Endothelial cell of umbilical vein (primary cell): ENCODE data around the gene SH2D3C. TPM values are rescaled to one million over a fixed set of nuclear protein-coding genes. Genes with fewer than 3 reads are reported as not detected.

ENCODE experiments used
- BruUV-seq: library from RNA; stranded (reverse); fragments of 400-500 nt; replicated peaks from 2 replicates; lab custom pipeline; 2021; lab: Mats Ljungman, UMichigan
- CTCF ChIA-PET: fragments of 300-600, 350-600 bp; sonication (Branson Sonifier 250); formaldehyde crosslinking; loops from one replicate; lab custom pipeline; 2021; ENCODE audit warnings: antibody characterized with exemption, inconsistent platforms; lab: Charles Lee
- POLR2A ChIA-PET: fragments of 300-600, 350-600 bp; sonication (Branson Sonifier 250); formaldehyde crosslinking; loops from one replicate; lab custom pipeline; 2021; ENCODE audit warnings: antibody characterized with exemption, inconsistent platforms; lab: Charles Lee
- DNase-seq: peaks from one replicate; pipeline ENCODE4 v3.0.0-alpha.2; 2011; ENCODE audit warnings: low read depth, low spot score
- FAIRE-seq: peaks from 2 replicates; lab custom pipeline; 2011; peaks lifted over from hg19 to GRCh38; lab: Jason Lieb, UNC
- H2AFZ ChIP-seq: 2 replicates; pipeline ENCODE4 v1.6.0; 2012; ENCODE audit warnings: low read depth, low read length, control low read depth, inconsistent platforms
- H3K27ac ChIP-seq: 2 replicates; pipeline ENCODE4 v1.5.1; 2011; ENCODE audit warnings: low read depth, mild to moderate bottlenecking, control low read depth, low read length, moderate library complexity; ENCODE audit not compliant: insufficient read depth
- H3K27me3 ChIP-seq, 2 experiments: 2 replicates each; pipeline versions ENCODE4 v1.6.0 to v1.6.1; 2011; ENCODE audit warnings: low read length in 2 of 2, mixed read lengths in 1 of 2; ENCODE audit not compliant: control insufficient read depth in 2 of 2, insufficient read depth in 2 of 2
- H3K36me3 ChIP-seq, 2 experiments: 2 replicates in 1 of 2; 3 replicates in 1 of 2; pipeline ENCODE4 v1.5.1; 2011; ENCODE audit warnings: low read length in 2 of 2, mild to moderate bottlenecking in 1 of 2, moderate library complexity in 1 of 2; ENCODE audit not compliant: control insufficient read depth in 2 of 2, insufficient read depth in 2 of 2; ENCODE audit errors: extremely low read depth in 1 of 2
- H3K4me1 ChIP-seq: 3 replicates; pipeline ENCODE4 v1.5.1; 2011; ENCODE audit warnings: mild to moderate bottlenecking, low read length; ENCODE audit not compliant: control insufficient read depth, insufficient read depth; ENCODE audit errors: extremely low read depth
- H3K4me2 ChIP-seq: 2 replicates; pipeline ENCODE4 v1.6.1; 2011; ENCODE audit warnings: low read length, control low read depth, mixed read lengths; ENCODE audit not compliant: insufficient read depth
- H3K4me3 ChIP-seq, 3 experiments: fragments of 200-600 bp in 1 of 3; sonication (generic), shearing (Covaris generic) in 1 of 3; replicated peaks in 1 of 3; 2 replicates each; pipeline ENCODE4 v1.5.1; 2011 to 2016; ENCODE audit warnings: control low read depth in 3 of 3, low read length in 3 of 3, mild to moderate bottlenecking in 2 of 3, inconsistent platforms in 1 of 3, low read depth in 1 of 3, moderate library complexity in 1 of 3; ENCODE audit not compliant: insufficient read depth in 1 of 3
- H3K79me2 ChIP-seq: 2 replicates; pipeline ENCODE4 v1.6.0; 2012; ENCODE audit warnings: low read length, inconsistent platforms; ENCODE audit not compliant: control insufficient read depth, insufficient read depth
- H3K9ac ChIP-seq: replicated peaks from 2 replicates; pipeline ENCODE3; 2011; ENCODE audit warnings: low read length, control low read depth; ENCODE audit not compliant: insufficient read depth; ENCODE audit errors: extremely low read depth
- H3K9me1 ChIP-seq: replicated peaks from 3 replicates; pipeline ENCODE4 v1.6.0; 2011; ENCODE audit warnings: mild to moderate bottlenecking, low read length; ENCODE audit not compliant: control insufficient read depth, insufficient read depth; ENCODE audit errors: extremely low read depth
- H3K9me3 ChIP-seq: replicated peaks from 2 replicates; pipeline ENCODE4 v1.5.1; 2012; ENCODE audit warnings: low read length, inconsistent platforms; ENCODE audit not compliant: control insufficient read depth, insufficient read depth
- H4K20me1 ChIP-seq: replicated peaks from 2 replicates; pipeline ENCODE3; 2011; ENCODE audit warnings: mild to moderate bottlenecking, low read length; ENCODE audit not compliant: control insufficient read depth, insufficient read depth; ENCODE audit errors: extremely low read depth
- EZH2 ChIP-seq: IDR thresholded peaks from 2 replicates; pipeline ENCODE4 v1.6.1; 2012; ENCODE audit warnings: borderline replicate concordance, low read depth, mild to moderate bottlenecking, moderate library complexity, low read length, inconsistent platforms; ENCODE audit not compliant: severe bottlenecking
- GATA2 ChIP-seq: IDR thresholded peaks from 2 replicates; pipeline ENCODE4 v1.7.0; 2011; ENCODE audit warnings: low read depth, mild to moderate bottlenecking, moderate library complexity, mixed read lengths, low read length; ENCODE audit not compliant: insufficient read length, insufficient read depth
- JUN ChIP-seq: IDR thresholded peaks from 2 replicates; pipeline ENCODE4 v1.6.1; 2011; ENCODE audit warnings: borderline replicate concordance, low read depth; ENCODE audit not compliant: insufficient read length, insufficient read depth
- MYC ChIP-seq: IDR thresholded peaks from one replicate; pipeline ENCODE4 v1.6.1; 2011; ENCODE audit warnings: mild to moderate bottlenecking, low read depth, low read length
- POLR2A ChIP-seq: IDR thresholded peaks from 2 replicates; pipeline ENCODE4 v1.6.1; 2012; ENCODE audit warnings: low read depth, mild to moderate bottlenecking, control low read depth, low read length
- POLR2AphosphoS5 ChIP-seq: IDR thresholded peaks from 2 replicates; pipeline ENCODE4 v1.6.1; 2012; ENCODE audit warnings: low read depth, mild to moderate bottlenecking, control low read depth, low read length, moderate library complexity; ENCODE audit not compliant: insufficient read depth
- dilution Hi-C: fragments of 300-500 bp; cut with MboI; formaldehyde crosslinking; loops from one replicate; pipeline ENCODE4 v1.15.0; 2019; ENCODE audit warnings: low sequenced_read_pairs; ENCODE audit not compliant: extremely low pct_ligation_motif_present
- intact Hi-C: fragments of 100-400 bp; cut with micrococcal nuclease; formaldehyde crosslinking; loops from one replicate; pipeline ENCODE4 v1.10.0; 2022
- polyA plus RNA-seq, 4 experiments: library from polyadenylated mRNA; depleted of rRNA in 3 of 4; stranded (reverse) in 3 of 4; unstranded in 1 of 4; fragments of >200 nt; gene quantifications; 2 replicates each; pipeline versions ENCODE4 v1.2.1 to v1.2.3, GENCODE V29; 2011 to 2012; ENCODE audit warnings: missing spikeins in 1 of 4
- total RNA-seq: library from RNA; stranded (reverse); gene quantifications from 2 replicates; pipeline ENCODE4 v1.2.3, GENCODE V29; 2021
- TF ChIP-seq, protein P1 (sequence below), 2 donors: IDR thresholded peaks; 1 replicate in 1 of 2; 2 replicates in 1 of 2; pipeline ENCODE4 v1.5.1; 2011; ENCODE audit warnings: low read length in 2 of 2, mild to moderate bottlenecking in 2 of 2, moderate library complexity in 2 of 2, control low read depth in 1 of 2, inconsistent platforms in 1 of 2, low read depth in 1 of 2; ENCODE audit not compliant: insufficient read depth in 1 of 2; ENCODE audit errors: extremely low read depth in 1 of 2

Gene SH2D3C
- total and polyA plus RNA-seq, 2 donors (not counting 3 experiments of a cell fraction or from before 2014, with no cell fraction given) = 95.0 to 173 TPM

DNA sequence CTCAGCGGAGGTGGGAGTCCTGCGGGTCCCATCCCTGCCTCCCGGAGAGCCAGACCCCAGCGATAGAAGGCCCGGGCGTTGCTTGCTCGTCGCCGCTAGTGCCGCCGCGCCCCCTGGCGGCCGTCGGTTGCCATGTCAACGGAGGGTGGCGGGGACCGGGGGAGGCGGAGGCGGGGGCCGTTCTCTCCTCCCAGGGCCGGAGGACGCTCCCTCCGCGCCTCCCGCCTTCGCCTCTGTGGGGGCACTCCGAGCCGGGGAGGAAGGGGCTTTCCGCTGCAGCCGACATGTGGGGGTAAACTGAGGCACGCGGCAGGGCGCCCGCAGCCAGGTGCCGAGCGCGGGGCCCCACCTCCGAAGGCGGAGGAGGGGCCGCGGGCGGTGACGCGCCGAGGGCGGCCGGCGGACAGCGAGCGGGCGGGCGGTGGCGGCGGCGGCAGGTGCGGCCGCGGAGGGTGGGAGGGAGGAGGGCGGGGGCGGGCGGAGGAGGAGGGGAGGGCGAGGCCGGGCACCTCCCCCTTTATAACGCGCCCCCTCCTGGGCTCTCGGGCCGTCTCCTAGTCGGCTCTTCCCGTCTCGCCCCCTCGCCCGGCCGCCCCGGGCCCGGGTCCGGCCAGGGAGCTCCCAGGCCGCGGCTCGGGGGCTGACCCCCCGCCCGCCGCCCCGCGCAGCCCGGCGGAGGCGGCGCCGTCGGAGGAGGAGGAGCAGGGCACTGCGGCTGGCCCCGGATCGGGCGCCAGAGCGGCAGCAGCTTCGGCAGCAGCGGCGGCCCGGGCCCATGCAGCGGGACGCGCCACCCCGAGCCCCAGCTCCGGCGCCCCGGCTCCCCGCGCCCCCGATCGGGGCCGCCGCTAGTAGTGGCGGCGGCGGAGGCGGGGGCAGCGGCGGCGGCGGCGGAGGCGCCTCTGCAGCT lies 6.8 kb upstream of the SH2D3C start:
- Histone ChIP-seq H3K27ac (peak overlapping the region; percentile 69), H3K4me3 (peak overlapping the region in 1 of 3 experiments; percentile 89), H3K9me1 (no peaks in the 10 kb centered on the region), H3K9me3 (no peaks in the 10 kb centered on the region), H3K36me3 (peaks cover 30 to 31% of the 10 kb centered on the region in 2 experiments), H3K4me2 (peak overlapping the region; percentile 27), H2AFZ (peak overlapping the region; percentile 76), H3K4me1 (peaks cover 44% of the 10 kb centered on the region), H3K79me2 (peaks cover 44% of the 10 kb centered on the region), H4K20me1 (no peaks in the 10 kb centered on the region), H3K9ac (peak overlapping the region; percentile 59), H3K27me3 (no peaks in the 10 kb centered on the region)
- peak; percentile 76 for FAIRE-seq
- TF ChIP-seq, protein P1, sequence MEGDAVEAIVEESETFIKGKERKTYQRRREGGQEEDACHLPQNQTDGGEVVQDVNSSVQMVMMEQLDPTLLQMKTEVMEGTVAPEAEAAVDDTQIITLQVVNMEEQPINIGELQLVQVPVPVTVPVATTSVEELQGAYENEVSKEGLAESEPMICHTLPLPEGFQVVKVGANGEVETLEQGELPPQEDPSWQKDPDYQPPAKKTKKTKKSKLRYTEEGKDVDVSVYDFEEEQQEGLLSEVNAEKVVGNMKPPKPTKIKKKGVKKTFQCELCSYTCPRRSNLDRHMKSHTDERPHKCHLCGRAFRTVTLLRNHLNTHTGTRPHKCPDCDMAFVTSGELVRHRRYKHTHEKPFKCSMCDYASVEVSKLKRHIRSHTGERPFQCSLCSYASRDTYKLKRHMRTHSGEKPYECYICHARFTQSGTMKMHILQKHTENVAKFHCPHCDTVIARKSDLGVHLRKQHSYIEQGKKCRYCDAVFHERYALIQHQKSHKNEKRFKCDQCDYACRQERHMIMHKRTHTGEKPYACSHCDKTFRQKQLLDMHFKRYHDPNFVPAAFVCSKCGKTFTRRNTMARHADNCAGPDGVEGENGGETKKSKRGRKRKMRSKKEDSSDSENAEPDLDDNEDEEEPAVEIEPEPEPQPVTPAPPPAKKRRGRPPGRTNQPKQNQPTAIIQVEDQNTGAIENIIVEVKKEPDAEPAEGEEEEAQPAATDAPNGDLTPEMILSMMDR (IDR thresholded peaks at IDR 0.05; ENCODE audit: extremely low read depth in 1 of 2, insufficient read depth in 1 of 2, low read depth in 1 of 2, low read length in 2 of 2) = peak; percentile 64 to 88
- TF ChIP-seq MYC (no peak), POLR2AphosphoS5 (peak; percentile 34), JUN (no peak), EZH2 (no peak), POLR2A (peak; percentile 24), GATA2 (no peak)
- BruUV-seq = no TSS peak
- CTCF ChIA-PET = interaction anchor here (0.6 to 8.8 kb wide), 15 partner anchors 18 to 177 kb away, joined by 3 to 167 read pairs (median 4); partner anchors contain the start of genes ENG, FPGS and TOR2A
- dilution Hi-C loops (no loop called here), intact Hi-C loops (loop anchor here (1.0 to 5.0 kb wide), 7 partner anchors 21 to 268 kb away; partner anchors contain the start of genes STXBP1 and TOR2A)
- POLR2A ChIA-PET = interaction anchor here (1.1 to 2.2 kb wide), 4 partner anchors 14 to 50 kb away, joined by 4 to 13 read pairs (median 6); partner anchors contain the start of gene TOR2A
- DNase-seq = peak; percentile 89
